Activated naive CD4-positive, alpha-beta T cell (primary cell): ENCODE data around the gene CNOT4.

Source experiments
- DNase-seq, 4 experiments: peaks; one replicate each; lab custom pipeline; 2025; lab: John Stamatoyannopoulos, UW

The CNOT4 gene

GRCh38 chr7:135509839-135510591 lies at the start of gene CNOT4:
Gene CNOT4, minus strand, starts transcription at chr7:135510102. Its CDS starts 71,771 bp downstream, at chr7:135438331.
- peak; percentile 81 to 96 (median 92) for DNase-seq

DNA sequence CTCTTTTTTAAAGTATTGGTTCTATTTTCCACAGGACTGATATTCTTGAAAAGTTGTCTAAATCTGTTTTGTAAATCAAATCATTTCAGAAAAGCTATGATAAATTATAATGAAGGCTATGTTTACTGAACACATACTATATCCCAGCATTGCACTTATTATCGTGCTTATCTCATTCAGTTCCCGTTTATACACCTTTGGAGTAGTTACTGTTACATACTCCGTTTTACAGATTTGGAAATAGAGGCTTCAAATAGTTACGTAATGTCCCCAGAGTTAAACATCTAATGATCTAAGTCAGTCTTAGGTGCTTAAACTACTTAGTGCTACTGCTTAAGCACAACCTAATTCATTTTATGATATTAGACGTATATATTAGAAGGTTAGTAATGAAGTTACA lies 49.0 kb upstream of the CNOT4 start:
- DNase-seq: no peak

- DNase-seq: peak; percentile 8 to 42 (median 12)
These were observed 48.5 kb upstream of the CNOT4 start for GRCh38 chr7:135558337-135558767.

DNA sequence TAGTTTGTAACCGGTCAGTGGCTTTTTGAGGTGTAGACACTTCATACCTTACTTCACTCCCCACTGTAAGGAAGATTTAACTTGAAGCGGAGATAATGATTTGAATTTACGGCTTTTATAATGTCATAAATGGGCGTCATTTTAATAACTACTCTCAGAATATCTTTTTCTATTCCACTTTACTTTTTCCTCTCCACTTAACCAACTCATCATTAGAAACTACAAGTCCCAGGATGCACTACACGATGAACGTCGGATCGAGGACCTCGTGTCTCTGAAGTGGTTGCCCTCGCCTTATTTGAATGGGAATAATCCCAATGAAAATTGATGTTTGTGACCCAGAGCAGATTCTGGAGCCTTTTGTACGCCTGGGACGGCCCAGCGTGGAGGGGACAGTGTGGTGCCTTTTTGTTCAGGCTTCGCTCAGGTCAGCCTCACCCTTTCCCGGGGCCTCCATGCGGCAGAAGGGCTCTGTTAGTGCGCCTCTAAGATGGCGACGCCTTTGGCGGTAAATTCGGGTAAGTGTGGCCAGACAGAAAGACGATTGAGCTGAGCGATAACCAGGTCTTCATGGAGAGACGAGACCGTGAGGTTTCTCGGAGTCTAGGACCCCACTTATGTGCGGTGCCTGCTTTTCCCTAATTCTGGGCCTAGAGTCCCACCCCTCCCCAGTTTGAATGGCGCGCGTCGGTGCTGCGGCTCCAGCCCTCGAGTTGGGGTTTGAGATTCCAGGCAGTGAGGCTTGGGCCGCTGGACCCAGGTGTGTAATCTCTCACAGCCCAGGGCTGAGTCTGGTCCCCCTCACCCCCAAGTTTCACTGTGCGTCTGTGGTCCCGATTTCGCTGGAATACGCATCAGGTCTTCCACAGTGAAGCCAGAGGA lies 47.8 kb upstream of the CNOT4 start, which contains the start of gene NUP205:
Gene NUP205 (plus strand): TSS at position 463 of the 882 bp plus-strand sequence. CDS start 28 bp downstream, at position 491.
- DNase-seq: peak; percentile 40 to 64 (median 54)

GRCh38 chr7:135553346-135553745 lies 43.4 kb upstream of the CNOT4 start:
- DNase-seq: no peak

GRCh38 chr7:135552148-135552547 lies 42.2 kb upstream of the CNOT4 start:
- DNase-seq: no peak

DNA sequence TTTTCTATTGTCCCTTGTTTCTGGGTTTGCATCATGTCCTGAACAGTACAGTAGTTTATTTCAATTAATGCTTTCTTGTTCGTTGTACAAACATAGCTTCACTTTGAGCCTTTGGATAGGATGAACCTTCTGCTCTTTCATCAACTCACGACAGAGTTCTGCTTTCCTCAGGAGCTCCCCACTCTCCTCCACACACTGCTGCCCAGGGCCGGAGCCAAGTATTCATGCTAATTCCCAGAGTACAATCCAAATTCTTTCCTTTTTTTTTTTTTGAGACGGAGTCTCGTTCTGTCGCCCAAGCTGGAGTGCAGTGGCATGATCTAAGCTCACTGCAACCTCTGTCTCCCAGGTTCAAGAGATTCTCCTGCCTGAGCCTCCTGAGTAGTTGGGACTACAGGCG lies 40.3 kb upstream of the CNOT4 start:
- no peak for DNase-seq

DNA sequence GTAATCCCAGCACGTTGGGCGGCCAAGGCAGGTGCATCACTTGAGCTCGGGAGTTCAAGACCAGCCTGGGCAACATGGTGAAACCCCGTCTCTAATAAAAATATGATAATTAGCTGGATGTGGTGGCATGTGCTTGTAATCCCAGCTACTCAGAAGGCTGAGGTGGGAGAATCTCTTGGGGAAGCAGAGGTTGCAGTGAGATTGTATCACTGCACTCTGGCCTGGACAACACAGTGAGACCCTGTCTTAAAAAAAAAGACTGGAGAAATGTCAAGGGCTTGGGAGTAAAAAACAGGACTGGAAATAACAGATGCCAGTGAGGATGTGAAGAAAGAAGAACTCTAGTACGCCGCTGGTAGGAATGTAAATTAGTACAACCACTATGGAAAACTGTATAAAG lies 31.1 kb upstream of the CNOT4 start:
- DNase-seq: no peak

DNA sequence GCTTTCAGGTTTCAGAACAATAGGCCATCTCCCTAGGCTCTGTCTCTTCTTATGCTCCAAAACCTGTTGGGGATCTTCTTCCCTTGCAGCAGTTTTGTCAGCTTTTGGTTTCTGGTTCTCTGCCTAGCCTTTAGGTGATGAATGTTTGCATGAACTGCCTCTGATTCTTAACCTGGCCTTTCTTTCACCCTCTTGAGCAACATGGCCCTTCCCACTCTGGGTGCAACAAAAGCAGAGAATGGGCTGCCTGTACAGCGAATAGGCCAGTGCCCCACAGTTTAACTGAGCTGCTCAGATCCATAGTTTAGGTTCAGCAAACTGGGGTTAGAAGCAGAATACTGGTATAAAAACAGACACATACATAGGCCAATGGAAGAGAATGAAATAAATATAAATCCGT lies 29.7 kb upstream of the CNOT4 start:
- no peak for DNase-seq

- no peak for DNase-seq
These were observed 28.5 kb upstream of the CNOT4 start for GRCh38 chr7:135538376-135538775.

DNA sequence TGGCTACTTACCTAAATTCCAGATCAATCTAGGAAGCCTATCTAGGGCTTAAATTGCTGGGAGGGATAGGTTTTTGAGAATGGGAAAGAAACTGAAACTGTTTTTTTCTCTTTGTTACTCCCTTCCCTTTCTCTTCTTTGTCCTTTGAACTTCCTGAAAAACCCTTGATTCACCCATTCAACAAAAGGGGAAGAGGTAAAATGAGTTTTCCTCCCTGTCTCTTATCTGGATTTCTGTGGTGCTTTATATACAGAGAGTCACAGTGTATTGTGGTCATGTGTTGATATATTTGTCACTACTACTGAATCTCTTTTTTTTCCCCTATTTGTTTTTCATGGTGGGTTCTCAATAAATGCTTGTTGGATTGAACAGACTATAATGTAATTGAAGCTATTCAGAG lies 28.0 kb upstream of the CNOT4 start:
- DNase-seq: no peak

- no peak for DNase-seq
These were observed 27.6 kb upstream of the CNOT4 start for GRCh38 chr7:135537453-135537852.

- no peak for DNase-seq
These were observed 26.2 kb upstream of the CNOT4 start for GRCh38 chr7:135536150-135536549.

GRCh38 chr7:135527025-135527424 lies 17.1 kb upstream of the CNOT4 start:
- DNase-seq: no peak

DNA sequence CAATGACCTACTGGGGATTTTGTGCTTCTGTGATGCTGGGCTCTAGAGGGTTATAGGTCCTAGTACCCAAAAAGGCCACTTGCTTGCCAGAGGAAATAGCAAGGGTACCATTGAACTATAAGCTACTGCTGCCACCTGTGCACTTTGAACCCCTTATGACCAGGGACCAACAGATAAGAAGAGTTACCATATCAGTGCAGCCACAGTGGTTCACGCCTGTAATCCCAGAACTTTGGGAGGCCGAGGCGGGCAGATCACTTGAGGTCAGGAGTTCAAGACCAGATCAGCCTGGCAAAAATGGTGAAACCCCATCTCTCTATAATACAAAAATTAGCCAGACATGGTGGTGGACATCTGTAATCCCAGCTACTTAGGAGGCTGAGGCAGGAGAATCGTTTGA lies 15.5 kb upstream of the CNOT4 start:
- DNase-seq: no peak

DNA sequence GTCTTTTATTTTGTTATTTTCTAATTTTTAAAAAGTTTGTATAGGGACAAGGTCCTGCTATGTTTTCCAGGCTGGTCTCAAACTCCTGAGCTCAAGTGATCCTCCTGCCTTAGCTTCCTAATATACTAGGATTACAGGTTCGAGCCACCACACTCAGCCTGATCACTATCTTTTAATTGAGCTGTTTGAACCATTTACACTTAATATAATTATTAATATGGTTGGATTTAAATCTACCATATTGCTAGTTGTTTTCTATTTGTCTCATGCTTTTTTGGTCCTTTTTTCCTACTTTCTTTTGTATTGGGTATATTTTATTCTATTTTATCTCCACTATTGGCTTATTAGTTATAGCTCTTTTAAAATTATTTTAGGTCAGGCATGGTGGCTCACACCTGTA lies 13.2 kb upstream of the CNOT4 start:
- DNase-seq: no peak

GRCh38 chr7:135522509-135522908 lies 12.6 kb upstream of the CNOT4 start:
- no peak for DNase-seq

GRCh38 chr7:135519871-135520270 lies 10.0 kb upstream of the CNOT4 start:
- DNase-seq: no peak

GRCh38 chr7:135519233-135519688 lies 9.4 kb upstream of the CNOT4 start:
- DNase-seq: no peak

- no peak for DNase-seq
These were observed 8.8 kb upstream of the CNOT4 start for GRCh38 chr7:135518748-135519147.

GRCh38 chr7:135517060-135517459 lies 7.2 kb upstream of the CNOT4 start:
- DNase-seq: no peak

GRCh38 chr7:135514856-135515255 lies 5.0 kb upstream of the CNOT4 start:
- no peak for DNase-seq
